ACC112 (cell line): ENCODE measurements around the gene GNAT1.
"Not testable (repeated sequence)": the region's sequence is repeated elsewhere in the genome, so short reads cannot be mapped to it uniquely, and the experiment has no call there.

Experiments used
- H2AFZ ChIP-seq: fragments of 200-600 bp; sonication (generic); one replicate; pipeline ENCODE4 v1.6.0; 2017; ENCODE audit warnings: antibody characterized with exemption, low read length; ENCODE audit not compliant: unreplicated experiment
- H3K27ac ChIP-seq: fragments of 200-600 bp; sonication (generic); 2 replicates; pipeline ENCODE4 v1.5.1; 2014; ENCODE audit warnings: low read depth, mild to moderate bottlenecking, antibody characterized with exemption, low read length, moderate library complexity
- H3K27me3 ChIP-seq: fragments of 200-600 bp; sonication (generic); 2 replicates; pipeline ENCODE4 v1.6.1; 2014; ENCODE audit warnings: mild to moderate bottlenecking, antibody characterized with exemption, low read length, moderate library complexity, mixed read lengths; ENCODE audit not compliant: insufficient read depth
- H3K36me3 ChIP-seq: fragments of 200-600 bp; sonication (generic); 2 replicates; pipeline ENCODE4 v1.6.1; 2016; ENCODE audit warnings: mild to moderate bottlenecking, antibody characterized with exemption, low read length, moderate library complexity, mixed read lengths; ENCODE audit not compliant: insufficient read depth
- H3K4me1 ChIP-seq: fragments of 200-600 bp; sonication (generic); one replicate; pipeline ENCODE4 v1.6.1; 2016; ENCODE audit warnings: low read length, mixed read lengths; ENCODE audit not compliant: insufficient read depth, unreplicated experiment, control insufficient read depth
- H3K4me3 ChIP-seq: fragments of 200-600 bp; sonication (generic); 2 replicates; pipeline ENCODE4 v1.5.1; 2014; ENCODE audit warnings: mild to moderate bottlenecking, low read depth, low read length
- H3K79me2 ChIP-seq: fragments of 200-600 bp; sonication (generic); one replicate; pipeline ENCODE4 v1.6.0; 2016; ENCODE audit warnings: low read length; ENCODE audit not compliant: control insufficient read depth, unreplicated experiment, insufficient read depth

Gene GNAT1

DNA sequence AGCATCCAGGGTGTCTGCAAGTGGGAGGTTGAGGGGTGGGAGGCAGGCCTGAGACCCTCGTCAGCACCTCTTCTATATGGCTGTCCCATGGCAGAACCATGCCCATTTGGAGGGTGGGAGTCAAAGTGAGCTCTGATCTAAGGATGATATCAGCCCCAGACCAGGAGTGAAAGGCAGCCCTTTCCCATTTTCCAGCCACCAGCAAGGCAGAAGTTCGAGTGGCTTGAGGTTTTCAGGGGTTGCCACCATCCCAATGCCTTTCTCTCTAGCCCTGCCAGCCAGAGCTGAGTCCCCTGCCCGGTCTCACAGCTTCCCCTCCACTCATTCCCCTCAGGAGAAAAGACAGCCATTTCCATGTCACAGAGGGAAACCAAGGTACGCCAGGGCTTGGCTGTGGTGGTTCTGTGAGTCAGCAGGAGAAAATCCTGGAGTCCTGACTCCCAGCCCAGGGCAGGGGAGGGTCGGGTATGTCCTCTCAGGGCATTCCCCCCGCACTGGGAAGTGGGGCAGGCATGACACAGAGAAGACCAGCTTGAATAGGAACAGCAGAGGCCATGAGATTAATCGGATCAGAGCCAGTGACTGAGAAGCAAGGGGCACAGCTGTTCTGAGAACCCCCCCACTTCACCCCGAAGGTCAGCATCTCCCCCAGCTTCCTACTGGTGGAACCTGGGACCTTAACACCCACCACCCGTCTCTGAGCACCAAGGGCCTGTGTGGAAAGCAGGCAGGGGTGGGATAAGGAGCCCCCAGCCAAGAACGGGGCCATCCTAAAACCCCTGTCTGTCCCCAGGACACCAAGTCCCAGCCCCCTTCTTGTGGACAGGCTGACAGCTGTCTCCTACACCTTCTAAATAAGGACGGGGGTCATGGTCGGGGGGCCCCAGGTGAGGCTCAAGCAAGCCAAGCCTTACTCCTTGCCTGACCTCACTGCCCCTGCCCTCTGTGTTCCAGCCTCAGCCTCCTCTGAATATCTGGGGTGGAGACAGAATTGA is 12.7 kb downstream of the GNAT1 start:
- H3K4me3 ChIP-seq, result no peak overlapping the region
- no peaks in the 10 kb centered on the region for H3K36me3 ChIP-seq
- no peak overlapping the region for H3K27ac ChIP-seq
- H3K4me1 ChIP-seq, result peaks cover 3% of the 10 kb centered on the region
- no peaks in the 10 kb centered on the region for H3K79me2 ChIP-seq
- no peak overlapping the region for H2AFZ ChIP-seq
- peaks cover 34% of the 10 kb centered on the region for H3K27me3 ChIP-seq

DNA sequence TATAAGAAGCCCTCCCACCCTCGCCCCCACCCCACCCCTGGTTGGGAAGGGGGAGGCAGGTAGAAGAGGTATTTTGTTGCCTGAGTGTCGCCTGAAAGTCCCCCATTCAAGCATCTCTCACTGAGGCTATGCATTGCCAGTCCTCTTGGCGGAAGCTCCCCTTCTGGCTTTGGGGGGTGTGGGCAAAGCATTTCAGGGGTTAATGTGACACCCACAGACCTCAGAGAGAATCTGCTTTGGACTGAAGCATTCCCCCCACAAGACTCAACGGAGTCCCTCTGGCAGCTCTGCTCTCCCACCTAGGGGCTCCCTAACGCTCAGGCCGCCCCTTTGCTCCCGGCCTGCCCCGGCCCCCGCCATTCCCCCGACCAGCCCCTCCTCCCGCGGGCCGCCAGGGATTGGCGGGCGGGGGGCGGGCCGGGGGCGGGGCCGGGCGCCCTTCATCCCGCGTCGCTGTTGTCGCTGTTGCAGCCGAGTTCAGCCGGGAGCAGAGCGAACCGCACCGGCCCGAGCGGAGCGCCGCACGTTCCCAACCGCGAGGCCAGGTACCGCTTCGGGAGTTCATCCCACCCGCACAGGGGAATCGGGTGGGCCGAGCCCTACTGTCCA is 13.5 kb downstream of the GNAT1 start, which contains the start of gene SLC38A3:
SLC38A3 (plus strand) TSS at position 468 of the 609 bp plus-strand sequence. CDS start 8,929 bp downstream, outside the sequence.
- Histone ChIP-seq H3K27ac (no peak within 1 kb of the TSS), H3K79me2 (no peaks in the 10 kb centered on the region), H3K4me3 (peak within 1 kb of the TSS; percentile 66), H3K36me3 (no peaks in the 10 kb centered on the region), H3K4me1 (peaks cover 3% of the 10 kb centered on the region), H3K27me3 (peaks cover 34% of the 10 kb centered on the region), H2AFZ (no peak within 1 kb of the TSS)

DNA sequence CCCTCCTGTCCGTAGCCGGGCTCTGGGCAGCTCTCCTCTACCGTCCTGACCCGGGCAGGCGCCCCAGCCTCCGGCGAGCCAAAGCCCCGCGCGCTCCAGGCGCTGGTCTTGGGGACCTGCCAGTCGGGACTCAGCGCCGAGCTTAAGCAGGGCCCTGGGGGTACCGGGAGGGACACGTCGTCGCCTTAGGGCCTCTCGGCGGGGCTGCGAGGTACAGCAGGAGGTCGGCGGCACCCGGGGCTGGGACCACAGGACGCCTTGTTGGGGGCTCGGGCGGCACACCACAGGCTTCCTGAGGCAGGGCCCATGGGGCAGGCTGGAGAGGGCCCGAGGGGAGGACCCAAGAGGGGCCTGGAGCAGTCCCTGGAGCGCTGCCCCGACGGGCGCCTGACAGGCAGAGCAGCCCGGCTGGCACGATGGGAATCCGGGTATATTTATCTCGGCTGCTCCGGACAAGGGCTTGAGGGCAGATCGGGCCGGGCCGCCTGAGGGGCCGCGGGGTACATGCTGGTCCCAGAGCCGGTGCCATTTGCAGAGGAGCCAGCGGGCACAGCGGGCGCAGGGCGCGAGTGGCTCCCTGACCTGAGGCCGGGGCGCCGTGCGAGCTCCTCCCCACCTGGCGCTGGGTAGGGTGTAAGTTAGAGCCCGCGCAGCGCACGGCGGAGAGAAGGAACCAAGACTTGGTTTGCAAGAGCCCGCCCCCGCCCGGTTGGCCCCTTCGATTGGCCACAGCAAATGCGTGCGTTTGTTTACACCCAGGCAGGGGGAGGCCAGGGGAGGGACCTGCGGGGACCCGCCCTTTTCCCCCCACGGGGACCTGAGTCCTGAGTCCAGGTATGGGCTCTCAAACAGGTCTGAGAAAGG is 14.2 kb downstream of the GNAT1 start:
- H3K27me3 ChIP-seq, result peaks cover 34% of the 10 kb centered on the region
- peak overlapping the region; percentile 66 for H3K4me3 ChIP-seq
- H3K36me3 ChIP-seq, result no peaks in the 10 kb centered on the region
- H3K4me1 ChIP-seq, result peaks cover 3% of the 10 kb centered on the region
- H3K27ac ChIP-seq, result no peak overlapping the region
- no peak overlapping the region for H2AFZ ChIP-seq
- no peaks in the 10 kb centered on the region for H3K79me2 ChIP-seq

DNA sequence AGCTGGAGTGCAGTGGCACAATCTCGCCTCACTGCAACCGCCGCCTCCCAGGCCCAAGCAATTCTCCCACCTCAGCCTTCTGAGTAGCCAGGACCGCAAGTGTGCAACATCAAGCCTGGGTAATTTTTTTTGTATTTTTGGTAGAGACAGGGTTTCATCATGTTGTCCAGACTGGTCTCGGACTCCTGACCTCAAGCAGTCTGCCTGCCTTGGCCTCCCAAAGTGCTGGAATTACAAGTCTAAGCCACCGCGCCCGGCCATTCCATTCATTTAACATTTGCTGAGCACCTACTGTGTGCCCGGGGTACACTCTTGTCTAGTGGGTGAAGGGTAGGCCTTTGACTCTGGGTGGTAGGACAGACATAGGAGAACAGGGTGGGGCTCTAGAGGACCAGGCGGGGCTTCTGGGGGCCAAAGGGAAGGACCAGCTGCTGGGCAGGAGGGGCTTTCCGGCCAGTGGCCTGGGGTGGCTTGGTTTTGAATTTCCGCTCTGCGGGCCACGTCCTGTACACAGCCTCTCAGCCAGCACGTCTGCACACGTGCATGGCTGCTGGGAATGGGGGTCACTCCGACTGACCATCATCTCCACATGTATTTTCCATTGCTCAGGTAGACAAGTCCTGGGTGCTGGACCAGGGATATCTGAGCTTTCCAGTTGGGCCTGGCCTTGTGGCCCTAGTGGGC is 16.1 kb downstream of the GNAT1 start:
- Histone ChIP-seq H2AFZ (no peak overlapping the region), H3K27me3 (peaks cover 34% of the 10 kb centered on the region), H3K27ac (no peak overlapping the region), H3K36me3 (no peaks in the 10 kb centered on the region), H3K79me2 (no peaks in the 10 kb centered on the region), H3K4me3 (no peak overlapping the region), H3K4me1 (peaks cover 8% of the 10 kb centered on the region)

DNA sequence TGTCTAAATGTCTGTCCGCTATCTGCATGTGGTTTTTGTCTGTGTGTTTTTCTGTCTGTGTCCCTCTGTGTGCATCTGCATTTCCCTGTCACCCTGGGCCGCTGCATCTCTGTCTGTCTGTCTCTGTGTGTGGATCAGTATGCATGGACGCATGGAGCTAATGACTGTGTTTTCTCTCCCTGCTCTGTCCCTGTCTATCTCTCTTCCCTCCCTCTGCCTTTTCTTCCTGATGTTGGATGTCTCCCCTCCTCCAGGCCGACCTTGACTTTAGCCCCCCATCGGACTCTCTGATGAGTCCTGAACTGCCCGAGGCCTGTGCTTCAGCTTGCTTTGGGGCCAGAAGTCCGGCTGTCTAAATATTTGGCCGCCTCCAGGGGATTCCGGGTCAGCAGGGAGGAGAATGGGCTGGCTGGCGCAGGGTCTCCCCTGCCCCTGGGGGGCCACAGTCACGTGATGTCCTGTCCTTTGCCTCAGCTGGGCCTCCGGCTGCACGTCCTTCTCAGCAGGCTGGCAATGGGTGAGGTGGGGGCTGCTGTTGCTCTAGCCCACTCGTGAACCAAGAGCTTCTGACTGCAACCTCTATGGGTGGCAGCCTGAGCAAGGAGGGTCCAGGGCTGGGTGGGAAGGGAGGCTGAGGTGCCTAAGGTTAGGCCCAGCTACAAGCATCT is 17.4 kb downstream of the GNAT1 start:
- H3K27ac ChIP-seq, result no peak overlapping the region

DNA sequence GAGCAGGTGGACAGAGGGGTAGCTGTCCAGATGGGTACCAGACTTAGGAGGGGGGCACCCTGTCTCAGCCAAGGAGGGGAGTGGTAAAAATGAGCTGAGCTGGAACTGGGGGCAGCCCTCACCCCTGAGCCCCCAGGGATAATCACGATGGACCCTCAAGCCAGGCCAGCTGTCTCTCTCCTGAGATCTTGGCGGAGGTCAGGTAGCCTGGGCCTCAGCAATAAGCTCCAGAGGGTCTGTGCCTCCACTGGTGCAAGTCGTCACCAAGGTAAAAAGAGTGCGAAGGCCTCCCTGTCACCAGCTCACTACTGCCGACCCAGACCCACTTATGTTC is 18.7 kb downstream of the GNAT1 start:
- H3K4me3 ChIP-seq, result no peak overlapping the region
- no peak overlapping the region for H2AFZ ChIP-seq
- H3K79me2 ChIP-seq, result no peaks in the 10 kb centered on the region
- H3K4me1 ChIP-seq, result peaks cover 5% of the 10 kb centered on the region
- H3K27ac ChIP-seq, result no peak overlapping the region
- H3K27me3 ChIP-seq, result peaks cover 17% of the 10 kb centered on the region
- no peaks in the 10 kb centered on the region for H3K36me3 ChIP-seq

More for the DNA sequence above, 17.4 kb downstream of the GNAT1 start:
- Histone ChIP-seq H3K27me3 (peaks cover 30% of the 10 kb centered on the region), H3K36me3 (no peaks in the 10 kb centered on the region), H3K4me3 (no peak overlapping the region), H3K79me2 (no peaks in the 10 kb centered on the region), H2AFZ (no peak overlapping the region), H3K4me1 (peaks cover 8% of the 10 kb centered on the region)

DNA sequence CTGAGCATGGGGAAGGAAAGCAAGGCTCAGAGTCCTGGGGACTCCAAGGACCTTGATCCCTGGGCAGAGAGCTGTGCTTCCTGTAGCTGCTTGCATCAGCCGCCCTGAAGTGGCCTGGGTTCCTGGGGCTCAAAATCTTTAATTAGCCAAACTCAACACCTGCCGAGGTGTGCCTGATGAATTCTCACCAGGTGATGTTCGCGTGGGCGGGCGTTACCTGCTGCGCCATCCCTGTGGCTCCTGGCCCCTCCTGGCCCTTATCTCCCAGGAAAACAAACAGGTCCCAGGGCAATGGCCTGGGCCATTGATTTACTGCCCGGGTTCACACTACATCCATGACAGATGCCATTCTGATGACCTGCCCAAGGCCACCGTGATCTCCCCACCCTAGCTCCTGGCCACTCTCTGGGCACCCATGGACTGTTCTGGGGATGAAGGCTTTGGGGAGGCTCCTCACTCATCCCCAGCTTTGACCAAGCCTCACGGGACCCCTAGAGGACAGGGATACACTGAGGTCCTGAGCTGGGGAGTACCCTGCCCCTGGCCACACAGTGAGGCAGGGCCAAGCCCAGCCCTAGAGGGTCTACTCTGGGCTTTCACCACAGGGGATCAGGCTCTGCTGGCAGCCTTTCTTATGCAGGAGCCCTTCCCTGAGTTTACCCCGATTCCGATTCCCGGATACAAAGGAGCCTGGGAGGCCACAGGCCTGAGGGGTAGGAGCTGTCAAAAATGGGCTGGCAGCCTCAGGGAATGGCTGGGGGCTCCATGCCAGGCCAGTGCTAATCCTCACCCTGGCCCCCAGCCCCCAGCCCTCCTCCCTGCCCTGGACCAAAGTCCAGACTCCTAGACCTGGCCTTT is 19.3 kb downstream of the GNAT1 start:
- Histone ChIP-seq H2AFZ (no peak overlapping the region), H3K27ac (no peak overlapping the region), H3K4me3 (no peak overlapping the region), H3K79me2 (no peaks in the 10 kb centered on the region), H3K36me3 (no peaks in the 10 kb centered on the region), H3K27me3 (peaks cover 11% of the 10 kb centered on the region), H3K4me1 (peaks cover 5% of the 10 kb centered on the region)

DNA sequence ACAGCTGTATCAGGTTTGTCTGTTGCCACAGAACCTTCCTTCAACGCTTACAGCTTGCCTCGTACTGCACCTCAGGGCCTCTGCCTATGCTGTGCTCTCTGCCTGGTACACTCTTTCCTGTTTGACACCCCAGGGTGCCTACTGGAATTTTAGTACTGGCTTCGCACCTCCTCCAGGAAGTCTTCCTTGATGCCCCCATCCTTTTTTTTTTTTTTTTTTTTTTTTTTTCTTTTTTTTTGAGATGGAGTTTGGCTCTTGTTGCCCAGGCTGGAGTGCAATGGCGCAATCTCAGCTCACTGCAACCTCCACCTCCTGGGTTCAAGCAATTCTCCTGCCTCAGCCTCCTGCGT is 19.9 kb downstream of the GNAT1 start:
- H3K27ac ChIP-seq, H3K27me3 ChIP-seq, H3K4me3 ChIP-seq, H2AFZ ChIP-seq, H3K36me3 ChIP-seq, H3K79me2 ChIP-seq, H3K4me1 ChIP-seq: not testable (repeated sequence)

DNA sequence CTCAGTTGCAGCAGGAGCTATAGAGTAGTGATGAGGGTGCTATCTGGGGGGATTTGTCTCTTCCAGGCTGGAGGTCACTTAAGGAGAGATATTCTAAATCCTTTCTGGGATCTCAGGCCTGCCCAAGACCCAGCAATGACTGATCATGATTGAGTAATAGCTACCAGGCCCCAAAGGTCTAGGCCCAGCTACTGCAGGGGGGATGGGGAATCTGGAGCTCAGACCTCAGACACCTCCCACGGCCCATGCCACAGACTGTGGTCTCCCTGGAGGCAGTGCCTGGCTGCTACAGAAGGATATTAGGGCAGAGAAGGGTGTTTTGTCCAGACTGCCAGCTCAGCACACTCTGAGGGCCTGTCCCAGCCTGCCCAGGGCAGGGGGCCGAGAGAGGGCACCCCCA is 20.5 kb downstream of the GNAT1 start:
- Histone ChIP-seq H3K4me3 (no peak overlapping the region), H3K4me1 (peaks cover 5% of the 10 kb centered on the region), H3K27me3 (no peaks in the 10 kb centered on the region), H2AFZ (no peak overlapping the region), H3K79me2 (no peaks in the 10 kb centered on the region), H3K27ac (no peak overlapping the region), H3K36me3 (no peaks in the 10 kb centered on the region)
